Central memory CD8-positive, alpha-beta T cell (primary cell): ENCODE data around the gene FLII.
A peak's percentile ranks its signal among the peaks of the same experiment; 100 is the strongest.

Experiments used
- ATAC-seq: fragments of 150-1000 bp; cut with Tn5 transposase; replicated peaks from 2 replicates; pipeline ENCODE4 v1.10.0; 2022; ENCODE audit warnings: mild to moderate bottlenecking, moderate FRiP score, moderate number of reproducible peaks; ENCODE audit not compliant: poor library complexity, severe bottlenecking; ENCODE audit errors: extremely low read depth
- DNase-seq, 2 donors: peaks; one replicate each; pipeline ENCODE4 v3.0.0; 2021; ENCODE audit warnings: low spot score in 2 of 2
- H3K27ac Mint-ChIP-seq: one replicate; pipeline ENCODE4 v1.8.0; 2022; ENCODE audit warnings: low read depth, mild to moderate bottlenecking, moderate library complexity, mixed read lengths
- H3K27me3 Mint-ChIP-seq: one replicate; pipeline ENCODE4 v1.8.0; 2022; ENCODE audit warnings: mixed read lengths
- H3K36me3 Mint-ChIP-seq: one replicate; pipeline ENCODE4 v1.8.0; 2022; ENCODE audit warnings: mild to moderate bottlenecking, moderate library complexity, mixed read lengths; ENCODE audit not compliant: insufficient read depth
- H3K4me1 Mint-ChIP-seq: one replicate; pipeline ENCODE4 v1.8.0; 2022; ENCODE audit warnings: mixed read lengths
- H3K4me3 Mint-ChIP-seq: one replicate; pipeline ENCODE4 v1.8.0; 2022; ENCODE audit warnings: mild to moderate bottlenecking, moderate library complexity, mixed read lengths
- H3K9me3 Mint-ChIP-seq: one replicate; pipeline ENCODE4 v1.8.0; 2022; ENCODE audit warnings: mixed read lengths

FLII gene

GRCh38 chr17:18270046-18270931 is 11.8 kb upstream of the FLII start:
- H3K36me3 Mint-ChIP-seq: peaks cover 5% of the 10 kb centered on the region
- DNase-seq (no peak), ATAC-seq (no peak)
- H3K27me3 Mint-ChIP-seq: no peaks in the 10 kb centered on the region
- H3K27ac Mint-ChIP-seq: no peak overlapping the region
- peaks cover 14% of the 10 kb centered on the region for H3K4me1 Mint-ChIP-seq
- no peak overlapping the region for H3K4me3 Mint-ChIP-seq
- H3K9me3 Mint-ChIP-seq: no peaks in the 10 kb centered on the region

GRCh38 chr17:18267927-18268711 is 9.6 kb upstream of the FLII start:
- H3K4me3 Mint-ChIP-seq: peak overlapping the region; percentile 18
- ATAC-seq: peak; percentile 73
- no peak for DNase-seq

GRCh38 chr17:18267366-18267765 is 8.8 kb upstream of the FLII start:
- no peaks in the 10 kb centered on the region for H3K27me3 Mint-ChIP-seq
- DNase-seq: no peak
- no peak overlapping the region for H3K27ac Mint-ChIP-seq
- H3K36me3 Mint-ChIP-seq: peaks cover 5% of the 10 kb centered on the region
- H3K4me1 Mint-ChIP-seq: peaks cover 14% of the 10 kb centered on the region
- peak overlapping the region; percentile 18 for H3K4me3 Mint-ChIP-seq
- H3K9me3 Mint-ChIP-seq: no peaks in the 10 kb centered on the region
- peak; percentile 54 for ATAC-seq

More at GRCh38 chr17:18267927-18268711, 9.6 kb upstream of the FLII start:
- peaks cover 2% of the 10 kb centered on the region for H3K36me3 Mint-ChIP-seq
- peaks cover 14% of the 10 kb centered on the region for H3K4me1 Mint-ChIP-seq
- H3K27me3 Mint-ChIP-seq: no peaks in the 10 kb centered on the region
- H3K9me3 Mint-ChIP-seq: no peaks in the 10 kb centered on the region
- no peak overlapping the region for H3K27ac Mint-ChIP-seq

GRCh38 chr17:18263885-18264682 is 5.5 kb upstream of the FLII start:
- Mint-ChIP-seq H3K27me3 (no peaks in the 10 kb centered on the region), H3K36me3 (peaks cover 9% of the 10 kb centered on the region), H3K4me1 (peaks cover 31% of the 10 kb centered on the region), H3K9me3 (no peaks in the 10 kb centered on the region), H3K4me3 (no peak overlapping the region), H3K27ac (no peak overlapping the region)
- DNase-seq (no peak), ATAC-seq (no peak)

GRCh38 chr17:18262641-18263040 is 4.1 kb upstream of the FLII start:
- no peak overlapping the region for H3K27ac Mint-ChIP-seq
- H3K36me3 Mint-ChIP-seq: peaks cover 9% of the 10 kb centered on the region
- no peak for ATAC-seq
- H3K4me1 Mint-ChIP-seq: peaks cover 32% of the 10 kb centered on the region
- no peak for DNase-seq
- H3K27me3 Mint-ChIP-seq: no peaks in the 10 kb centered on the region
- peak overlapping the region; percentile 98 for H3K4me3 Mint-ChIP-seq
- H3K9me3 Mint-ChIP-seq: no peaks in the 10 kb centered on the region

GRCh38 chr17:18262111-18262510 is 3.6 kb upstream of the FLII start:
- no peak for ATAC-seq
- no peak for DNase-seq
- H3K27ac Mint-ChIP-seq: no peak overlapping the region

GRCh38 chr17:18261659-18262058 is 3.1 kb upstream of the FLII start:
- H3K27ac Mint-ChIP-seq: peak overlapping the region; percentile 71
- H3K36me3 Mint-ChIP-seq: peaks cover 13% of the 10 kb centered on the region
- ATAC-seq: no peak
- H3K27me3 Mint-ChIP-seq: no peaks in the 10 kb centered on the region
- H3K4me3 Mint-ChIP-seq: peak overlapping the region; percentile 98
- DNase-seq: no peak
- no peaks in the 10 kb centered on the region for H3K9me3 Mint-ChIP-seq
- H3K4me1 Mint-ChIP-seq: peaks cover 34% of the 10 kb centered on the region

More at GRCh38 chr17:18262111-18262510, 3.6 kb upstream of the FLII start:
- Mint-ChIP-seq H3K4me1 (peaks cover 32% of the 10 kb centered on the region), H3K9me3 (no peaks in the 10 kb centered on the region), H3K36me3 (peaks cover 9% of the 10 kb centered on the region), H3K27me3 (no peaks in the 10 kb centered on the region), H3K4me3 (peak overlapping the region; percentile 98)

- Mint-ChIP-seq H3K36me3 (peaks cover 13% of the 10 kb centered on the region), H3K4me3 (peak overlapping the region; percentile 98), H3K27me3 (no peaks in the 10 kb centered on the region), H3K27ac (peak overlapping the region; percentile 71), H3K9me3 (no peaks in the 10 kb centered on the region), H3K4me1 (peaks cover 33% of the 10 kb centered on the region)
- no peak for DNase-seq
- no peak for ATAC-seq
These were observed 2.6 kb upstream of the FLII start for GRCh38 chr17:18261146-18261515.

GRCh38 chr17:18260332-18261145 is 2.0 kb upstream of the FLII start, which contains the start of gene MIEF2:
TSS of gene MIEF2 (plus strand) at chr17:18260662. CDS start at chr17:18262721, 2,059 bp downstream.
- DNase-seq (peak; percentile 81 to 84), ATAC-seq (peak; percentile 92)
- H3K27ac Mint-ChIP-seq: peak within 1 kb of the TSS; percentile 71
- H3K4me3 Mint-ChIP-seq: peak within 1 kb of the TSS; percentile 98
- no peaks in the 10 kb centered on the region for H3K27me3 Mint-ChIP-seq
- H3K9me3 Mint-ChIP-seq: no peaks in the 10 kb centered on the region
- peaks cover 33% of the 10 kb centered on the region for H3K4me1 Mint-ChIP-seq
- H3K36me3 Mint-ChIP-seq: peaks cover 15% of the 10 kb centered on the region

- H3K4me3 Mint-ChIP-seq: peak overlapping the region; percentile 98
- H3K27ac Mint-ChIP-seq: peak overlapping the region; percentile 71
- H3K4me1 Mint-ChIP-seq: peaks cover 33% of the 10 kb centered on the region
- H3K9me3 Mint-ChIP-seq: no peaks in the 10 kb centered on the region
- H3K27me3 Mint-ChIP-seq: no peaks in the 10 kb centered on the region
- DNase-seq: no peak
- H3K36me3 Mint-ChIP-seq: peaks cover 18% of the 10 kb centered on the region
- no peak for ATAC-seq
These were observed 1.2 kb upstream of the FLII start for GRCh38 chr17:18259621-18260331.

- peak; percentile 25 for ATAC-seq
- Mint-ChIP-seq H3K9me3 (no peaks in the 10 kb centered on the region), H3K4me1 (peaks cover 33% of the 10 kb centered on the region), H3K4me3 (peak overlapping the region; percentile 98), H3K27me3 (no peaks in the 10 kb centered on the region), H3K36me3 (peaks cover 27% of the 10 kb centered on the region), H3K27ac (peak overlapping the region; percentile 89)
- peak in 1 of 2 donors; percentile 33 for DNase-seq
These were observed 569 bp downstream of the FLII start for GRCh38 chr17:18257982-18258355.
